Measurements from ENCODE around the gene DDX6. TPM values are rescaled to one million over a fixed set of nuclear protein-coding genes. Genes with fewer than 3 reads are reported as not detected.
"Not testable (repeated sequence)": the region's sequence is repeated elsewhere in the genome, so short reads cannot be mapped to it uniquely, and the experiment has no call there.

DDX6 gene
- polyA plus RNA-seq, 2 donors = 18.4 to 22.6 TPM

- no peaks in the 10 kb centered on the region for H3K36me3 ChIP-seq (ENCODE audit: control insufficient read depth in 2 of 2, insufficient read depth in 2 of 2, low read length in 1 of 2)
- no peaks in the 10 kb centered on the region for H3K4me1 ChIP-seq (ENCODE audit: control insufficient read depth in 2 of 2, insufficient read depth in 2 of 2, low read length in 1 of 2)
- H3K9me3 ChIP-seq (ENCODE audit: control insufficient read depth in 2 of 2, insufficient read depth in 1 of 2, low read depth in 1 of 2, low read length in 1 of 2) = no peaks in the 10 kb centered on the region
- WGBS, 2 donors = 3 to 4% methylated on average over 8 of the region's 8 CpGs
- peak overlapping the region in 1 of 2 donors; percentile 89 for H3K4me3 ChIP-seq (ENCODE audit: low read depth in 1 of 2, low read length in 2 of 2)
- H3K27me3 ChIP-seq (ENCODE audit: control insufficient read depth in 1 of 2, insufficient read depth in 2 of 2, low read length in 2 of 2) = no peaks in the 10 kb centered on the region
- peak overlapping the region; percentile 98 for H3K27ac ChIP-seq (ENCODE audit: low read depth in 2 of 2, low read length in 1 of 2)
These were observed 1.7 kb upstream of the DDX6 start for GRCh38 chr11:118792570-118793124.

GRCh38 chr11:118791961-118792569, 1.1 kb upstream of the DDX6 start:
- Histone ChIP-seq H3K27ac (ENCODE audit: low read depth in 2 of 2, low read length in 1 of 2) (peak overlapping the region; percentile 98), H3K4me3 (ENCODE audit: low read depth in 1 of 2, low read length in 2 of 2) (peak overlapping the region; percentile 87 to 89), H3K4me1 (ENCODE audit: control insufficient read depth in 2 of 2, insufficient read depth in 2 of 2, low read length in 1 of 2) (no peaks in the 10 kb centered on the region), H3K27me3 (ENCODE audit: control insufficient read depth in 1 of 2, insufficient read depth in 2 of 2, low read length in 2 of 2) (no peaks in the 10 kb centered on the region), H3K9me3 (ENCODE audit: control insufficient read depth in 2 of 2, insufficient read depth in 1 of 2, low read depth in 1 of 2, low read length in 1 of 2) (no peaks in the 10 kb centered on the region), H3K36me3 (ENCODE audit: control insufficient read depth in 2 of 2, insufficient read depth in 2 of 2, low read length in 1 of 2) (no peaks in the 10 kb centered on the region)
- WGBS, 2 donors = 2% methylated on average over 39 of the region's 39 CpGs

GRCh38 chr11:118790357-118791110, 430 bp downstream of the DDX6 start:
- H3K4me1 ChIP-seq (ENCODE audit: control insufficient read depth in 2 of 2, insufficient read depth in 2 of 2, low read length in 1 of 2) = no peaks in the 10 kb centered on the region
- H3K36me3 ChIP-seq (ENCODE audit: control insufficient read depth in 2 of 2, insufficient read depth in 2 of 2, low read length in 1 of 2) = no peaks in the 10 kb centered on the region
- H3K9me3 ChIP-seq (ENCODE audit: control insufficient read depth in 2 of 2, insufficient read depth in 1 of 2, low read depth in 1 of 2, low read length in 1 of 2) = no peaks in the 10 kb centered on the region
- no peaks in the 10 kb centered on the region for H3K27me3 ChIP-seq (ENCODE audit: control insufficient read depth in 1 of 2, insufficient read depth in 2 of 2, low read length in 2 of 2)
- peak overlapping the region; percentile 87 to 89 for H3K4me3 ChIP-seq (ENCODE audit: low read depth in 1 of 2, low read length in 2 of 2)
- H3K27ac ChIP-seq (ENCODE audit: low read depth in 2 of 2, low read length in 1 of 2) = peak overlapping the region; percentile 98
- WGBS, 2 donors = 0% methylated on average over 38 to 54 of the region's 54 CpGs

- WGBS, 2 donors = 1% methylated on average over 18 of the region's 18 CpGs
- peak overlapping the region; percentile 98 for H3K27ac ChIP-seq (ENCODE audit: low read depth in 2 of 2, low read length in 1 of 2)
- peak overlapping the region; percentile 87 to 89 for H3K4me3 ChIP-seq (ENCODE audit: low read depth in 1 of 2, low read length in 2 of 2)
- H3K4me1 ChIP-seq (ENCODE audit: control insufficient read depth in 2 of 2, insufficient read depth in 2 of 2, low read length in 1 of 2) = no peaks in the 10 kb centered on the region
- H3K36me3 ChIP-seq (ENCODE audit: control insufficient read depth in 2 of 2, insufficient read depth in 2 of 2, low read length in 1 of 2) = peaks cover 0 to 2% of the 10 kb centered on the region in 2 donors
- H3K9me3 ChIP-seq (ENCODE audit: control insufficient read depth in 2 of 2, insufficient read depth in 1 of 2, low read depth in 1 of 2, low read length in 1 of 2) = no peaks in the 10 kb centered on the region
- H3K27me3 ChIP-seq (ENCODE audit: control insufficient read depth in 1 of 2, insufficient read depth in 2 of 2, low read length in 2 of 2) = no peaks in the 10 kb centered on the region
These were observed 1.2 kb downstream of the DDX6 start for GRCh38 chr11:118789501-118790356.

GRCh38 chr11:118786657-118787056, 4.3 kb downstream of the DDX6 start:
- H3K9me3 ChIP-seq (ENCODE audit: control insufficient read depth in 2 of 2, insufficient read depth in 1 of 2, low read depth in 1 of 2, low read length in 1 of 2) = no peaks in the 10 kb centered on the region
- no peaks in the 10 kb centered on the region for H3K4me1 ChIP-seq (ENCODE audit: control insufficient read depth in 2 of 2, insufficient read depth in 2 of 2, low read length in 1 of 2)
- peaks cover 3% of the 10 kb centered on the region in 2 donors for H3K36me3 ChIP-seq (ENCODE audit: control insufficient read depth in 2 of 2, insufficient read depth in 2 of 2, low read length in 1 of 2)
- H3K27ac ChIP-seq (ENCODE audit: low read depth in 2 of 2, low read length in 1 of 2) = no peak overlapping the region
- H3K4me3 ChIP-seq (ENCODE audit: low read depth in 1 of 2, low read length in 2 of 2) = no peak overlapping the region
- WGBS, 2 donors = 22 to 27% methylated on average over 2 of the region's 2 CpGs
- H3K27me3 ChIP-seq (ENCODE audit: control insufficient read depth in 1 of 2, insufficient read depth in 2 of 2, low read length in 2 of 2) = no peaks in the 10 kb centered on the region

GRCh38 chr11:118785362-118785761, 5.6 kb downstream of the DDX6 start:
- peaks cover 3 to 5% of the 10 kb centered on the region in 2 donors for H3K36me3 ChIP-seq (ENCODE audit: control insufficient read depth in 2 of 2, insufficient read depth in 2 of 2, low read length in 1 of 2)
- 21 to 32% methylated on average over 3 of the region's 3 CpGs for WGBS, 2 donors
- no peaks in the 10 kb centered on the region for H3K27me3 ChIP-seq (ENCODE audit: control insufficient read depth in 1 of 2, insufficient read depth in 2 of 2, low read length in 2 of 2)
- H3K4me1 ChIP-seq (ENCODE audit: control insufficient read depth in 2 of 2, insufficient read depth in 2 of 2, low read length in 1 of 2) = no peaks in the 10 kb centered on the region
- no peak overlapping the region for H3K4me3 ChIP-seq (ENCODE audit: low read depth in 1 of 2, low read length in 2 of 2)
- no peaks in the 10 kb centered on the region for H3K9me3 ChIP-seq (ENCODE audit: control insufficient read depth in 2 of 2, insufficient read depth in 1 of 2, low read depth in 1 of 2, low read length in 1 of 2)
- no peak overlapping the region for H3K27ac ChIP-seq (ENCODE audit: low read depth in 2 of 2, low read length in 1 of 2)

- 68 to 71% methylated on average over 8 of the region's 8 CpGs for WGBS, 2 donors
- Histone ChIP-seq H3K4me3 (ENCODE audit: low read depth in 1 of 2, low read length in 2 of 2) (no peak overlapping the region), H3K4me1 (ENCODE audit: control insufficient read depth in 2 of 2, insufficient read depth in 2 of 2, low read length in 1 of 2) (no peaks in the 10 kb centered on the region), H3K9me3 (ENCODE audit: control insufficient read depth in 2 of 2, insufficient read depth in 1 of 2, low read depth in 1 of 2, low read length in 1 of 2) (no peaks in the 10 kb centered on the region), H3K27me3 (ENCODE audit: control insufficient read depth in 1 of 2, insufficient read depth in 2 of 2, low read length in 2 of 2) (no peaks in the 10 kb centered on the region), H3K27ac (ENCODE audit: low read depth in 2 of 2, low read length in 1 of 2) (no peak overlapping the region), H3K36me3 (ENCODE audit: control insufficient read depth in 2 of 2, insufficient read depth in 2 of 2, low read length in 1 of 2) (peaks cover 3 to 9% of the 10 kb centered on the region in 2 donors)
These were observed 7.1 kb downstream of the DDX6 start for GRCh38 chr11:118783724-118784495.

- not testable (repeated sequence) for H3K27me3 ChIP-seq (ENCODE audit: control insufficient read depth in 1 of 2, insufficient read depth in 2 of 2, low read length in 2 of 2); H3K36me3 ChIP-seq (ENCODE audit: control insufficient read depth in 2 of 2, insufficient read depth in 2 of 2, low read length in 1 of 2); H3K27ac ChIP-seq (ENCODE audit: low read depth in 2 of 2, low read length in 1 of 2); H3K9me3 ChIP-seq (ENCODE audit: control insufficient read depth in 2 of 2, insufficient read depth in 1 of 2, low read depth in 1 of 2, low read length in 1 of 2); H3K4me1 ChIP-seq (ENCODE audit: control insufficient read depth in 2 of 2, insufficient read depth in 2 of 2, low read length in 1 of 2); H3K4me3 ChIP-seq (ENCODE audit: low read depth in 1 of 2, low read length in 2 of 2)
- whole genome bisulfite sequencing, 2 donors = 85 to 86% methylated on average over 5 of the region's 5 CpGs
These were observed 7.6 kb downstream of the DDX6 start for GRCh38 chr11:118783324-118783723.

GRCh38 chr11:118778898-118779297, 12.1 kb downstream of the DDX6 start:
- Histone ChIP-seq H3K27me3 (ENCODE audit: control insufficient read depth in 1 of 2, insufficient read depth in 2 of 2, low read length in 2 of 2) (no peaks in the 10 kb centered on the region), H3K27ac (ENCODE audit: low read depth in 2 of 2, low read length in 1 of 2) (no peak overlapping the region), H3K36me3 (ENCODE audit: control insufficient read depth in 2 of 2, insufficient read depth in 2 of 2, low read length in 1 of 2) (peaks cover 3 to 11% of the 10 kb centered on the region in 2 donors), H3K4me3 (ENCODE audit: low read depth in 1 of 2, low read length in 2 of 2) (no peak overlapping the region), H3K9me3 (ENCODE audit: control insufficient read depth in 2 of 2, insufficient read depth in 1 of 2, low read depth in 1 of 2, low read length in 1 of 2) (no peaks in the 10 kb centered on the region), H3K4me1 (ENCODE audit: control insufficient read depth in 2 of 2, insufficient read depth in 2 of 2, low read length in 1 of 2) (no peaks in the 10 kb centered on the region)
- WGBS, 2 donors = 83 to 84% methylated on average over 5 of the region's 5 CpGs

Data from esophagus (tissue), 2 donors.